Stomach smooth muscle (tissue), 2 donors: ENCODE data around the gene NPL.

Experiments used
- H3K27ac ChIP-seq: one replicate; pipeline ENCODE4 v1.7.0; 2013; ENCODE audit warnings: mild to moderate bottlenecking, low read length, inconsistent platforms
- H3K27me3 ChIP-seq, 2 donors: one replicate each; pipeline ENCODE4 v1.7.0; 2013; ENCODE audit warnings: low read length in 2 of 2; ENCODE audit not compliant: insufficient read depth in 2 of 2, control insufficient read depth in 1 of 2
- H3K36me3 ChIP-seq, 2 donors: one replicate each; pipeline ENCODE4 v1.7.0; 2013; ENCODE audit warnings: low read length in 2 of 2; ENCODE audit not compliant: control insufficient read depth in 2 of 2, insufficient read depth in 2 of 2
- H3K4me1 ChIP-seq: one replicate; pipeline ENCODE4 v1.7.0; 2013; ENCODE audit warnings: low read length; ENCODE audit not compliant: control insufficient read depth, insufficient read depth
- H3K4me3 ChIP-seq, 2 donors: one replicate each; pipeline ENCODE4 v1.7.0; 2013; ENCODE audit warnings: low read length in 2 of 2
- H3K9ac ChIP-seq, 2 donors: one replicate each; pipeline ENCODE4 v1.7.0; 2013; ENCODE audit warnings: low read length in 2 of 2, mild to moderate bottlenecking in 1 of 2
- H3K9me3 ChIP-seq, 2 donors: one replicate each; pipeline ENCODE4 v1.7.0; 2013; ENCODE audit warnings: low read length in 2 of 2; ENCODE audit not compliant: control insufficient read depth in 2 of 2
- donor health status: healthy.
- donor health status: Pancreatic carcinoma.

Gene NPL

DNA sequence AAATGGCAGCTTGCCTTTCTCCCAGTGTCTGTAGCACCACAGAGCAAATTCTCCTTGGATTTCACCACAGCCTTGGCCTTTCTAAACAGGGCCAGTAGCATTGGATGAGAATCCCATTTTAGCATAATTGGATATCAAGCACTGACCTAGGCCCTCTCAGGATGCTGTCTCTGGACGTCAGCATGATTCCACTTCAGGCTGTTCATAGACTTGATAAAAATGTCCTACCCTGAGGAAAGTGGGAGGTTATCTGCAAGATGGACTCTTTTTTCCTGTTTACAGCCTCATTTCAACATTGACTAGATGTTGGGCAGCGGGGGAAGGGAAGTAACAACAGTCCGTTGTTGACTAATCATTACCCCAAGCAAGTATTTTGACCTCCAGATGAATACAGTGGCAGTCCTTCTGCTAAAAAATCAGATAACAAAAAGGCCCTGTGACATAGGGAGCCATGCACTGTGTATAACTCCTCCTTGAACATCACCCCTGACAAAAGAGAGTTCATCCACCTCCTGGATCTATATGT lies 5.2 kb downstream of the NPL start:
- Histone ChIP-seq H3K9me3 (no peaks in the 10 kb centered on the region), H3K27ac (no peak overlapping the region), H3K36me3 (peaks cover 4% of the 10 kb centered on the region in 2 donors), H3K27me3 (no peaks in the 10 kb centered on the region), H3K4me3 (no peak overlapping the region), H3K4me1 (peaks cover 3% of the 10 kb centered on the region), H3K9ac (no peak overlapping the region)

DNA sequence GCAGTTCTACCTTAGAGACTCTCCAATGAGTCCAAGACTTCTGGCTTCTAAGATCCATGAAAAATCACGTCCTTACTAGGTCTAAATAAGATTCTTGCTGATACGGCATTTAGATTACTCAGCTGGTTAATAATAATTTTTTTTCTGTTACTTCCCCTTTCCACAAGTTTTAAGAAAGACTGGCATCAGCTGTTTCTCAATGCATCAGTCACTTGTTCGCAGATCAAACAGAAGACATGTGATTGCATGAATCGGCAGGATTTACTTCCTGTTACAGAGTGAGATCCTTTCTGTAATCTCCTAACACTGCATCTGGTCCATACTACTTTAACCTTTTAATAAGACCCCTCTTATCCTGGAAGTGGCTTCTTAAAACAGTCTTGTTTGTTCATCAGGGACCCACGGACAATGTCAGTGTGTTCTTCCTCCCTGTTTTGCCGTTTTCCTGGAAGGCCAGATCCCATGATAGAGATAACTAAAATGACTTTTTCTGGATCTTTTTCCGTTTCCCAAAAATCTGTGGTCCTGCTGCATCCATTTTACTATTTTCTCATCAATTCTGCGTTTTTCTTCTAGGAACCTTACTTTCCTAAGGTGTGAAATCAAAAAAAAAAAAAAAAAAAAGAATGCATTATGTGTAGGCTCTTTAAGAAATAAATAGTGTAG lies 6.1 kb downstream of the NPL start:
- Histone ChIP-seq H3K9ac (no peak overlapping the region), H3K4me1 (no peaks in the 10 kb centered on the region), H3K4me3 (no peak overlapping the region), H3K27ac (no peak overlapping the region), H3K27me3 (no peaks in the 10 kb centered on the region), H3K9me3 (no peaks in the 10 kb centered on the region), H3K36me3 (peaks cover 4% of the 10 kb centered on the region in 2 donors)

GRCh38 chr1:182802006-182802803 lies 12.6 kb downstream of the NPL start:
- peaks cover 0 to 11% of the 10 kb centered on the region in 2 donors for H3K36me3 ChIP-seq
- H3K27ac ChIP-seq, result no peak overlapping the region
- no peaks in the 10 kb centered on the region for H3K9me3 ChIP-seq
- H3K4me3 ChIP-seq, result no peak overlapping the region
- no peaks in the 10 kb centered on the region for H3K27me3 ChIP-seq
- H3K4me1 ChIP-seq, result no peaks in the 10 kb centered on the region
- no peak overlapping the region for H3K9ac ChIP-seq

DNA sequence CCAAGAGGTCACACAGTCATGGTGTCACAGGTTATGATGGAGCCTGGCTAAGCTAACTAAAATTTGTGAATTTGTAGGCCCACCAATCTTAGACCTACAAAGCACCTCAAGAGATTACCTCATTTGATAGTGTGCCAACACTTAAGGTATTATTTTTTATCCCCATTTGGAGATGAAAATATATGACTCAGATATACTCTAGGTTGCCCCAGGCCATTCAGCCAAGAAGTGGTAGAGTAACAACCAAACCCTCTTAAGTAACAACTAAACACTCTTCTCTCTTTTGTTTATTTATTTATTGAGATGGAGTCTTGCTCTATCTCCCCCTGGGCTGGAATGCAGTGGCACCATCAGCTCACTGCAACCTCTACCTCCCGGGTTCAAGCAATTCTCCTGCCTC lies 14.3 kb downstream of the NPL start:
- H3K9me3 ChIP-seq, result no peaks in the 10 kb centered on the region
- peaks cover 6 to 11% of the 10 kb centered on the region in 2 donors for H3K36me3 ChIP-seq
- no peak overlapping the region for H3K9ac ChIP-seq
- no peak overlapping the region for H3K4me3 ChIP-seq
- H3K27me3 ChIP-seq, result no peaks in the 10 kb centered on the region
- H3K27ac ChIP-seq, result no peak overlapping the region
- no peaks in the 10 kb centered on the region for H3K4me1 ChIP-seq

GRCh38 chr1:182806015-182806678 lies 16.6 kb downstream of the NPL start:
- H3K4me3 ChIP-seq, result no peak overlapping the region
- no peaks in the 10 kb centered on the region for H3K4me1 ChIP-seq
- no peak overlapping the region for H3K9ac ChIP-seq
- no peak overlapping the region for H3K27ac ChIP-seq
- H3K36me3 ChIP-seq, result peaks cover 6 to 11% of the 10 kb centered on the region in 2 donors
- H3K27me3 ChIP-seq, result no peaks in the 10 kb centered on the region
- no peaks in the 10 kb centered on the region for H3K9me3 ChIP-seq

GRCh38 chr1:182807907-182808306 lies 18.3 kb downstream of the NPL start:
- no peaks in the 10 kb centered on the region for H3K9me3 ChIP-seq
- no peaks in the 10 kb centered on the region for H3K4me1 ChIP-seq
- no peak overlapping the region for H3K4me3 ChIP-seq
- H3K27me3 ChIP-seq, result no peaks in the 10 kb centered on the region
- no peak overlapping the region for H3K27ac ChIP-seq
- peaks cover 6 to 17% of the 10 kb centered on the region in 2 donors for H3K36me3 ChIP-seq
- H3K9ac ChIP-seq, result no peak overlapping the region

DNA sequence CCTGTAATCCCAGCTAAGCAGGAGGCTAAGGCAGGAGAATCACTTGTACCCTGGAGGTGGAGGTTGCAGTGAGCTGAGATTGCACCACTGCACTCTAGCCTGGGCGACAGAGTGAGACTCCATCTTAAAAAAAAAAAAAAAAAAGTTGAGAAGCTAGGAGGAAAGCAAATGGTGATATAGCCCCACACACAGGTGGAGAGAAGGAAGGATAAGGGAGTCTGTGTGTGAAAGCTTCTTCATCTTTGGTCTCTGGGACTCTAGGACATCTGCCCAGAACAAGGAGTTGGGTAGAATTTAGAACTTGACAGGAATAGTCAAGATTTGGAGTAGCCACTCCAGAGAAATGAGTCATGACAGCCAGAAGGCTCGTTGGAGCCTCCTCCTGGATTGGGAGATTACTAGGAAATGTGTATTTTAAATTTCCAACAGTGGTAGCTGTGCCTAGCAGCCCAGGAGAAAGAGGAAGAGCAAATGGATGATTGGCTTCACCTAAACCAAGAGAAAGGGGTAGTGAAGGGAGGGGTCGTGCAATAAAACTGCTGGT lies 19.9 kb downstream of the NPL start:
- Histone ChIP-seq H3K27ac (no peak overlapping the region), H3K4me1 (no peaks in the 10 kb centered on the region)

GRCh38 chr1:182811975-182812722 lies 22.6 kb downstream of the NPL start:
- no peaks in the 10 kb centered on the region for H3K27me3 ChIP-seq
- no peaks in the 10 kb centered on the region for H3K4me1 ChIP-seq
- H3K4me3 ChIP-seq, result no peak overlapping the region
- no peaks in the 10 kb centered on the region for H3K9me3 ChIP-seq
- H3K9ac ChIP-seq, result no peak overlapping the region
- no peak overlapping the region for H3K27ac ChIP-seq
- H3K36me3 ChIP-seq, result peaks cover 12 to 19% of the 10 kb centered on the region in 2 donors

More for the DNA sequence above, 19.9 kb downstream of the NPL start:
- Histone ChIP-seq H3K9me3 (no peaks in the 10 kb centered on the region), H3K4me3 (no peak overlapping the region), H3K27me3 (no peaks in the 10 kb centered on the region), H3K36me3 (peaks cover 6 to 17% of the 10 kb centered on the region in 2 donors), H3K9ac (no peak overlapping the region)

DNA sequence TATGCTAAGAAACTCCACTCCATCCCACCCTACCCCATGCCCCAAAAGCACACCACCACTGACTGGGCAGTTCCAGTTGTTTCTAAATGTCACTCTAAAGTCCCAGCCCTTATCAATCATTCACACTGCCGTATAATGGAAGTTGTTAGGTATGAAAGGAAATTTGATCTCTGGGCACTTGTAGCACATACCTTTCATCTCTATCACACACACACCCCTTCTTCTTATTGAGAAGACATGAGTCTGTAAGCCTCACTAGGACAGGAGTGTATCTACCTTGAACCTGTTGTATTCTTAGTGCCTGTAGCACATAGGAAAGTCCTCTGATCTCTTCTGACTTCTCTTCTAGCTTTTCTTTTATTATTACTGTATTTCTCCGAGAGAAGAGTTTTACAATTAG lies 27.3 kb downstream of the NPL start:
- Histone ChIP-seq H3K36me3 (peaks cover 19 to 28% of the 10 kb centered on the region in 2 donors), H3K4me3 (no peak overlapping the region), H3K27me3 (no peaks in the 10 kb centered on the region), H3K9ac (no peak overlapping the region), H3K27ac (no peak overlapping the region), H3K9me3 (no peaks in the 10 kb centered on the region), H3K4me1 (no peaks in the 10 kb centered on the region)

GRCh38 chr1:182817802-182818201 lies 28.2 kb downstream of the NPL start:
- Histone ChIP-seq H3K27me3 (no peaks in the 10 kb centered on the region), H3K9ac (no peak overlapping the region), H3K36me3 (peaks cover 19 to 22% of the 10 kb centered on the region in 2 donors), H3K4me1 (no peaks in the 10 kb centered on the region), H3K27ac (no peak overlapping the region), H3K4me3 (no peak overlapping the region), H3K9me3 (no peaks in the 10 kb centered on the region)
